ENCODE data around the gene MRPL33.
A peak's percentile ranks its signal among the peaks of the same experiment; 100 is the strongest.
"Not testable (repeated sequence)": the region's sequence is repeated elsewhere in the genome, so short reads cannot be mapped to it uniquely, and the experiment has no call there.

The MRPL33 gene

DNA sequence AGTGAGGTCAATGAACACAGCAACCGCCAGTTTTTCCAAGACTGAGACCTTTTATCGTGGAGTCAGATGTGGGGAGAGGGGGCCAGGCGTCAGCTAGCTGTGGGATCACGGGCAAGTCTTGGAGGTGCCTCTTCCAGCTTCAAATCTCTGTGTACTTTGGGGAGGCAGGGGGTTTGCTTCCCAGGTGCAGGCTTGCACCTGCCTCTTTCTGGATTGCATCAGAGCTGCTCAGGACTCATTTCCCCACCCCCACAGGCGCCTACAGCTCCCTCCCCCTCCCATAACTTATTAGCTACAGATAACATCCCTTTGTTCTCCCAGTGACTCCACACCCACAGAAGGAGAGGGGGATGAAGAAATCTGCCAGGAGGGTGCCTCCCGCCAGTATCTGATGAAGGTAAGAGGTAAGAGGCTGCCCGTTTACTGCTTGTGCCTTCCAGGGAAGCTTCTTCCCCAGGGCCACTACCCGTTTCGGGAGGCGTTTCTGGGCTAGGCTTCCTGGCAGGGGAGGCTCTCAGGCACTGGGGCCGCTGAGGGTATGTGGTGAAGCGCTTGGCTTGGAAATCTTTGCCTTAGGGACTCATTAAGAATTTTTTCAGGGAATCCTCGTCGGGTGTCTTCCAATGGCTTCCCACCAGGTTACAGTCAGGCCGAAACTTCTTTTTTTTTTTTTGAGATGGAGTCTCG is 18.8 kb upstream of the MRPL33 start:
- H3K27me3 Mint-ChIP-seq = peaks cover 55% of the 10 kb centered on the region
- peaks cover 3% of the 10 kb centered on the region for H3K36me3 Mint-ChIP-seq
- no peak for DNase-seq
- H3K9me3 Mint-ChIP-seq = peaks cover 13% of the 10 kb centered on the region
- H3K4me1 Mint-ChIP-seq = peaks cover 4% of the 10 kb centered on the region
- CTCF ChIA-PET = interaction anchor here (0.7 to 2.5 kb wide), 4 partner anchors 49 to 700 kb away, joined by 3 to 14 read pairs (median 4); no protein-coding TSS in a partner anchor
- no peak overlapping the region for H3K27ac Mint-ChIP-seq
- no peak overlapping the region for H3K4me3 Mint-ChIP-seq

DNA sequence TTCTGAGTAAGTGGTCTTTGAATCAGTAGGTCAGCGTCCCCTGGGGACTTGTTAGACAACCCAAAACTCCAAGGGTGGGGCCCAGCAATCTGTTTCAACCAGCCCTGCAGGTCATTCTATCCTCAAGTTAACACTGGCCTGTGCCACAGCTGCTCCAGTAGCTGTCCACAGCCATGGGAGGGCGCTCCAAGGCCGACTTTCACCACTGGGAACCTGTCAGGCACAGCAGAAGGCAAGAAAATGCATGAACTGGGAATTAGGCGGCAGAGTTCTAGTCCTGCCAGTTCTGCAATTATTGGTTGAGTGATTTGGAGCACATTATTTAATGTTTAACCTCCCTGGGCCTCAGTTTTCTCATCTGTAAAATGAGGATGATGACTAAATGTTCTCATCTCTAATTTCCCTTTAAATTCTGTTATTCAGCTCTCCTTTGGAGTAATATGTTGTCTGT is 17.4 kb upstream of the MRPL33 start:
- Mint-ChIP-seq H3K27me3 (peaks cover 46% of the 10 kb centered on the region), H3K4me1 (peaks cover 4% of the 10 kb centered on the region), H3K4me3 (no peak overlapping the region), H3K36me3 (no peaks in the 10 kb centered on the region), H3K27ac (no peak overlapping the region), H3K9me3 (peaks cover 6% of the 10 kb centered on the region)
- DNase-seq = peak; percentile 87
- CTCF ChIA-PET = interaction anchor here (0.7 to 2.5 kb wide), 20 partner anchors 10 to 711 kb away, joined by 3 to 24 read pairs (median 4); partner anchors contain the start of gene FOSL2

DNA sequence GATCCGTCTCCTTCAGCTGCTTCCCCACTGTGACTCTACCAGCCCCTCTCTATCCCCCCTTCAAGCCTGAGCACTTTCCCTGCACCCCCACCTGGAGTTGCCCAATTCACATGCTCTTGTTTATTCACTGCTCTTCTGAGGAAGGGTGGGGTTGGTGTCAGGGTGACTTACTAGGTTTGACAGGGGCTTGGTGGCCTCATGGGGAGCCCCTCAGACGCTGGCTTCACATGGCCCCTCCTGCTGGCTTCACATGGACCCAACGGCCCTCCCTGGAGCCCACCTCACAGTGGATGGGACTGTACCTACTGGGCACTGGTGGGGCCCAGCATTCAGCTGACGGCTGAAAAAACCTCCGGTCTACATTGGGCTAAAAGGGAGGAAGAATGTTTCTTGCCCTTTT is 16.7 kb upstream of the MRPL33 start:
- H3K27ac Mint-ChIP-seq = no peak overlapping the region
- peaks cover 4% of the 10 kb centered on the region for H3K4me1 Mint-ChIP-seq
- no peak for DNase-seq
- H3K36me3 Mint-ChIP-seq = no peaks in the 10 kb centered on the region
- no peak overlapping the region for H3K4me3 Mint-ChIP-seq
- H3K27me3 Mint-ChIP-seq = peaks cover 40% of the 10 kb centered on the region
- CTCF ChIA-PET = interaction anchor here (0.7 to 2.5 kb wide), 15 partner anchors 10 to 698 kb away, joined by 3 to 24 read pairs (median 4); partner anchors contain the start of gene FOSL2
- no peaks in the 10 kb centered on the region for H3K9me3 Mint-ChIP-seq

DNA sequence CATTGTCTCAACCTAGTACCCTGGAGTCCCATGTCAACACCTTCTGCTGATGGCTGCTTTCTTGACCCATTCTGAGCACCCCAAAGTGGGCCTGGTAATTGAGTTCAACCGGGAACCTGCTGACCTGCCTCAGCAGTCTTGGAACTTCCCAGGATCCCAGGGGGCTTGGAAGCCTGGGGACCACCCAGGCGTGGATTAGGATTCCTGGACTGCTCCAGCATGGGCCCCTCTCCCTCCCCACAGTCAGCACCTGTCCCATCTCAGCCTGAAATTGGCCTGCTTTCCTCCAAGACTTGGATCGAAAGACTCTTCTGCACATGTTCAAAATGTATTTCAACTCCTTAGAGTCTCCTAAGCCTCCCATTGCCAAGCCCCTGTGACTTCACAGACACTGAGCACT is 15.4 kb upstream of the MRPL33 start:
- peaks cover 40% of the 10 kb centered on the region for H3K27me3 Mint-ChIP-seq
- H3K4me1 Mint-ChIP-seq = peaks cover 4% of the 10 kb centered on the region
- H3K27ac Mint-ChIP-seq = no peak overlapping the region
- CTCF ChIA-PET = interaction anchor here (2.5 kb wide), 1 partner anchor 33 kb away, joined by 6 read pairs; no protein-coding TSS in a partner anchor
- H3K4me3 Mint-ChIP-seq = no peak overlapping the region
- no peaks in the 10 kb centered on the region for H3K36me3 Mint-ChIP-seq
- no peaks in the 10 kb centered on the region for H3K9me3 Mint-ChIP-seq
- DNase-seq = no peak

DNA sequence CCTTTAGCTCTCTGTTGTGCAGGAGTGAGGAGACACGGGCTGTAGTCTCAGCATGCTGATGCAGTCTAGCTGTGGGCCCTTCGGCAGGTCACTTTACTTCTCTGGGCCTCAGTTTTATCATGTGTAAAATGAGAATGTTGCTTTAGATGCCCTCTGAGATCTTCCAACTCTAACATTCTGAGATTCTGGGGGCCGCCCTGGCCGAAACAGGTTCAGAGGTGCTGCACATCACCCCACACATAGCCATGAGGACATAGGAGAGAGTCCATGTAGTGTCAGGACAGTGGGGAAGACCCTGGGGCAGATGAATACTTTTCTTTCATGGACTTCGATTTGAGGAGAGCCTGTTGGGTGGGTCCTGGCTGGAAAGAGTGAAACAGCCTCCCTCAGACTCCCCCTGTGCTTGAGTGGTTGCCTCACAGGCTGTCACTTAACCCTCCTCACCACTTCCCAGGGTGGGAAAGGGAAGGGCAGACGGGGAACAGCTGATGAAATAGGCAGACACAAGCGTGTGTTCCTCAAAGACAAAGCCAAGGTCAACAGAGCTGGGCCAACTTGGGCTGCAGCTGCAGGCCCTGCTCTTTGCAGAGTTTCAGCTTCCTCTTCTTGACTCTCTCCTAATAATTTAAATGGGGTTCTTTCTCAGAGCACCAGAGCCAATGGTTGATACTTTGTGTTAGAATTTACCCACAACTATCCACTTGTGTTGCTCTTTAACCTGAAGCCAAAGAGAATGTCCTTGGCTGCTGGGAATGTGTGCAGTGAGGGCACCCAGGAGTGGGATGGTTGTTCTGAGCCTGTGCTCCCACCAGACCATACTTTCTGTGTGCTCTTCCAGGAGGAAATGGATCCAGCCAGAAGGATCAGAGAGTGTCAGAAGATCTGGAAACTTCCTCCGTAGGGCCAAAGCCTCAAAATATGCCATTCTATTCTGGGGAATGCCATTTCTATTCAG is 14.7 kb upstream of the MRPL33 start:
- H3K27ac Mint-ChIP-seq = no peak overlapping the region
- no peaks in the 10 kb centered on the region for H3K36me3 Mint-ChIP-seq
- peaks cover 4% of the 10 kb centered on the region for H3K4me1 Mint-ChIP-seq
- CTCF ChIA-PET = interaction anchor here (2.5 kb wide), 1 partner anchor 34 kb away, joined by 6 read pairs; no protein-coding TSS in a partner anchor
- H3K4me3 Mint-ChIP-seq = no peak overlapping the region
- DNase-seq = no peak
- no peaks in the 10 kb centered on the region for H3K9me3 Mint-ChIP-seq
- peaks cover 39% of the 10 kb centered on the region for H3K27me3 Mint-ChIP-seq

DNA sequence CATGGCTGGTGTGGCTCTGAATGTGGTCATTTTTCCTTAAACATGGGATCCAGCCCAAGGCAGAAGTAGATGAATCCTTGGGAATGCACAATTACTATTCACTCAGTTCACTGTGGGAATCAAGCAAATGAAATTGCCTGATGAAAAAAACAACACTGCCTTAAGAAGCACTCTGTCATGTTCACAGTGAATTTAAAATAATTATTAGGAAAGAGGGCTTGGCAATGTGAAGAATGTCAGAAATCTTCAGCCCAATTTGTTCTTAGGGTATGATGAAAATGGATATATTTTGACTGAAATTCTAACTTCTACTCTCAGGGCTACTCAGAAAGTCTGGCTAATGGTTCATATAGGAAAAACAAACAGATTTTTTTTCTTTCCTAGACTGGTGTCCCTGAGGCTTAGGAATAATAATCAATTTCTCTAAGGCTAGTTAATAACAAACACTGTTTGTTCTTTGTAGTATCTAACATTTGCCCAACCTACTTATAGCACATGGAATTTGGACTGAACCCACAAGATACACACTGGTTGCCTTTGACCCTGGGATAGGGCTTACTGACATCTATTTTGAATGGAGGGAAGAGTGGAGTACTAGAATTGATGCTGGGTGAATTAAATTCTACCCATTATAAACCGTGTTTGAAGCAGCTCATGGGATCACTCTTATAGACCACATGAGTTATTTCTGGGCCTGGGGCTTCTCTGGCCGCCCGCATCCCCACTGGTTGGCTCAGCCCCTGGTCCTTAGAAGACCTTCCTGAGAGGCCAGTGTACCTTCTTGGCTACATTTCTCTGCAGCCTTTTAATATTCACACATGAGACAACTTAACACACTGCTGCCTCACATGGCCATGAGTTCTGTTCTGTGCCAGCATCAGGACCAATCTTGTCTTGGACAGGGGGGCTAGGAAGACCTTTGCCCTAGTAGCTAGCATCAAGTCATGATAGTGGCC is 8.3 kb upstream of the MRPL33 start:
- Mint-ChIP-seq H3K4me1 (peaks cover 12% of the 10 kb centered on the region), H3K9me3 (no peaks in the 10 kb centered on the region), H3K27ac (no peak overlapping the region), H3K36me3 (no peaks in the 10 kb centered on the region), H3K4me3 (no peak overlapping the region), H3K27me3 (peaks cover 36% of the 10 kb centered on the region)
- CTCF ChIA-PET = interaction anchor here (1.8 kb wide), 1 partner anchor 9 kb away, joined by 8 read pairs; no protein-coding TSS in a partner anchor
- no peak for DNase-seq

DNA sequence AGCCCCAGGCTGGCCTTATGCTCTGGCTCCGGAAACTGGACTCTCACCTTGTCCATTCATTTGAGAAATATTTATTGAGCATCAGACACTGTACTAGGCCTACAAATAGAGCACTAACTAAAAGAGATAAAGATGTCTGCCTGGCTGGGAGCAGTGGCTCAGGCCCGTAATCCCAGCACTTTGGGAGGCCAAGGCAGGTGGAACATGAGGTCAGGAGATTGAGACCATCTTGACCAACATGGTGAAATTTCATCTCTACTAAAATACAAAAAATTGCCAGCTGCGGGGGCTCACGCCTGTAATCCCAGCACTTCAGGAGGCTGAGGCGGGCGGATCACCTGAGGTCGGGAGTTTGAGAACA is 7.6 kb upstream of the MRPL33 start:
- no peaks in the 10 kb centered on the region for H3K9me3 Mint-ChIP-seq
- CTCF ChIA-PET = interaction anchor here (1.8 kb wide), 1 partner anchor 10 kb away, joined by 8 read pairs; no protein-coding TSS in a partner anchor
- no peak overlapping the region for H3K4me3 Mint-ChIP-seq
- H3K27me3 Mint-ChIP-seq = peaks cover 39% of the 10 kb centered on the region
- DNase-seq = no peak
- H3K27ac Mint-ChIP-seq = no peak overlapping the region
- peaks cover 12% of the 10 kb centered on the region for H3K4me1 Mint-ChIP-seq
- H3K36me3 Mint-ChIP-seq = no peaks in the 10 kb centered on the region

DNA sequence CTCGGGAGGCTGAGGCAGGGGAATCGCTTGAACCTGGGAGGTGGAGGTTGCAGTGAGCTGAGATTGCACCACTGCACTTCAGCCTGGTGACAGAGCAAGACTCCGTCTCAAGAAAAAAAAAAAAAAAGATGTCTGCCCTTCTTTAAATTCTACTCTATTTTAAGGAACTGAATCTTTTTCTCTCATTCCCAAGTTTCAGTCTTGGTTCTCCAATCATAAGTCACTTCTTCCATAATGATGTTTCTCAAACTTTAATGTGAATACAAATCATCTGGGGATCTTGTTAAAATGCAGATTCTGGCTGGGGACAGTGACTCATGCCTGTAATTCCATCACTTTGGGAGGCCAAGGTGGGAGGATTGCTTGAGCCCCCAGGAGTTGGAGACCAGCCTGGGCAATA is 7.0 kb upstream of the MRPL33 start:
- peaks cover 43% of the 10 kb centered on the region for H3K27me3 Mint-ChIP-seq
- CTCF ChIA-PET = interaction anchor here (1.8 kb wide), 1 partner anchor 10 kb away, joined by 8 read pairs; no protein-coding TSS in a partner anchor
- H3K9me3 Mint-ChIP-seq = not testable (repeated sequence)

DNA sequence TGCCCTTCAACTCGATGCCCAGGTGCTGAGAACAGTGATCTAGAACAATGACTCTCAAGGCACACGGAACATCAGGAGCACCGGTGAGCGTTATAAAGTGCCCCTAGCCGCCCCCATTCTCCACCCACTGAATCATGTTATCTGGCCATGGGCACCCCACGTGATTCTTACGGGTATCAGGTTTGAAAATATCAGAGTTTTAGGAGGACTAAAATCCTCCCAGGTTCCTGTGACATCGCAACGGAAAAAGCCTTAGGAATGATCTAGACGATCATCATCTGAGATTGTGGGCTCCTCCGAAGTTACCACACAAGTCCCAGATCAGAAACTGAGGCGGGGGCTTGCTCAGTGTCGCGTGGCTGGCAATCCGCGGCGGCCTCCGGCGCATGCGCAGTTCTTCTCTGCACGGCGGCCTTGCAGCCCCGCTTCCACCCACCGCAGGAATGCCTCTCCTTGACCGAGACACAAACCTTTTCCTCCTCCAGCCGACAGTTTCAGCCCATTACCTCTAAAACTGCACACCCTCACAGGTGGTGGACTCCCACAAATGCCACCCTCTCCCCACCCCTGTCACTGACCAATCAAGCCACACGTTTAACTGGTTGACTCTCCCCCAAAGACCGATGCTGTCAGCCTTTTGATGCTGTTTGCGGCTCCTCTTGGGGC is 5.8 kb upstream of the MRPL33 start:
- Mint-ChIP-seq H3K36me3 (no peaks in the 10 kb centered on the region), H3K27me3 (peaks cover 43% of the 10 kb centered on the region), H3K4me1 (peaks cover 14% of the 10 kb centered on the region), H3K27ac (no peak overlapping the region), H3K4me3 (no peak overlapping the region), H3K9me3 (no peaks in the 10 kb centered on the region)
- CTCF ChIA-PET = interaction anchor here (1.8 kb wide), 1 partner anchor 12 kb away, joined by 8 read pairs; no protein-coding TSS in a partner anchor
- peak; percentile 47 for DNase-seq

More for the DNA sequence above, 7.0 kb upstream of the MRPL33 start:
- not testable (repeated sequence) for H3K4me3 Mint-ChIP-seq, H3K36me3 Mint-ChIP-seq, H3K27ac Mint-ChIP-seq, DNase-seq
- H3K4me1 Mint-ChIP-seq = peaks cover 12% of the 10 kb centered on the region

DNA sequence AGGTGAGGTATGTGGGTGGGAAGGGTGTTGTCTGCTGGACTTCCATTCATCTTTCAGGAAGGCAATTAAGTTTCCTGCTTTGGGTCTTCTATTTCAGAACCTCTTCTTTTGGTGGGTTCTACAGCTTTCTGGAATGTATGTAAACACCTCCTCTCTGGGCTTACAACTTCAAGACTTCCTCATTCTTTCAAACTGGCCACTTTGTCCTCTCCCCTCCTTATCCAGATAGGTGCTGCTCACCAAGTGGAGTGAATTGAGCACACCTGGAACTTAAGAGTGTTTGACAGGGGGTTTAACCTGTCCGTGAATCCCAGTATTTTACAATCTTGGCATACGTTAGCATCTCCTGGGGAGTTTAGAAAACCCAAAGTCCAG is 5.2 kb upstream of the MRPL33 start:
- DNase-seq = no peak
- CTCF ChIA-PET = no interaction called here
- Mint-ChIP-seq H3K9me3 (no peaks in the 10 kb centered on the region), H3K36me3 (no peaks in the 10 kb centered on the region), H3K27ac (no peak overlapping the region), H3K4me3 (no peak overlapping the region), H3K4me1 (peaks cover 19% of the 10 kb centered on the region), H3K27me3 (peaks cover 41% of the 10 kb centered on the region)

DNA sequence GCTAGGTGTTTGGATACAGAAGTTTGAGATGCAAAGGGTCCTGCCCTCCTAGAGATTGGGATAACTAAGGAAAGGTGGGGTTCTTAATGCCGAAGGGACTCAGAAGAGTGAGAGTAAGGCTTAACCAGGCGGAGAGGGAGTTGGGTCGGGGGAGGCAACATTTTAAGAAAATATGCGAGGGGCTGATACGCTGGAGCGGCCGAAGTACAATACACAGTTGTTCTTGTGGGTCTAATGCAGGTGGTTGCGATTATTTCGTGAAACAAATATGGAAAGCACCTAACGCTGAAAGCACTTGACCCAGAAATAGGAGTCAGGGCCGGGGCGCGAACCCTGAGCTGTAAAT is 344 bp upstream of the MRPL33 start:
- Mint-ChIP-seq H3K27me3 (peaks cover 28% of the 10 kb centered on the region), H3K9me3 (no peaks in the 10 kb centered on the region), H3K4me3 (peak overlapping the region; percentile 98), H3K4me1 (peaks cover 36% of the 10 kb centered on the region), H3K27ac (peak overlapping the region; percentile 96), H3K36me3 (peaks cover 28% of the 10 kb centered on the region)
- CTCF ChIA-PET = no interaction called here
- no peak for DNase-seq

DNA sequence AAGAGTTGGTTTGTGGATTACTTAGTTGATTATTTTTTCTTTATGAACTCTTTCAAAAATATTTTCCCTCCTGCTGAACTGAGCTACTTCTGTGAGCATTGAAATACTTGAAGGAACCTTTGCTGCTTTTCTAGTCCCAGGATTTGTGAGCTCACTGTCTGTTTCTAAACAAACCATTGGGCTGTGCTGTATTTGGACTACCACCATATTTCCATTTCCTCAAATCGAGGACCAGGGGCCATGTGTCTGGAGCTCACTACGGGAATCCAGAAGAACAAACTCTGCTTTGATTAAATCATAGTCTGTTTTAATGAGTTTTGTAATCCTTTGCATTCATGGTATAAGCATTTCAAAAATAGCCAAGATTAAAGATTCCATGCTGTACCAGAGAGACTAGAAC is 1.3 kb downstream of the MRPL33 start:
- Mint-ChIP-seq H3K4me3 (peak overlapping the region; percentile 71), H3K4me1 (peaks cover 33% of the 10 kb centered on the region), H3K9me3 (no peaks in the 10 kb centered on the region), H3K27me3 (peaks cover 19% of the 10 kb centered on the region), H3K27ac (peak overlapping the region; percentile 60), H3K36me3 (peaks cover 30% of the 10 kb centered on the region)
- CTCF ChIA-PET = interaction anchor here (0.7 to 1.1 kb wide), 2 partner anchors 18 to 1331 kb away, joined by 3 read pairs; no protein-coding TSS in a partner anchor
- no peak for DNase-seq

DNA sequence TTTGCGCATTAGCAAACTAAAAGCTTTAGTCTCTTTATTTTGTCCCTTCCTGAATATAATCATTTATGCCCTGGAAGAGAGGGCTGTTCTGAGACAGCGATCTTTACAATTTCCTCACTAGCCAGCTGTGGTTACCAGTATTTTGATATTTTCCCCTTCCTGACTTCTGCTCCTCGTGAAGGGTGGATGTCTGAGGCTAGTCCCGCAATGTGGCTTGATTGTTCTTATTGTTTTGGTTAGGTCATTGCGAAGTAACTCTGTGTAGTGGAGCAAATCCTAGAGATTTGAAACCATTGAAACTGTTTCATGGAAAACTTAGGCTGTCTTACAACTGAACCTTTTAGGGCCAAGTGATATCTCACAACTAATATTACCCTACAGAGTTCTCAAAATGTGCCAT is 2.4 kb downstream of the MRPL33 start:
- H3K27me3 Mint-ChIP-seq = peaks cover 7% of the 10 kb centered on the region
- H3K36me3 Mint-ChIP-seq = peaks cover 36% of the 10 kb centered on the region
- CTCF ChIA-PET = no interaction called here
- peaks cover 38% of the 10 kb centered on the region for H3K4me1 Mint-ChIP-seq
- no peak for DNase-seq
- no peaks in the 10 kb centered on the region for H3K9me3 Mint-ChIP-seq
- no peak overlapping the region for H3K4me3 Mint-ChIP-seq
- H3K27ac Mint-ChIP-seq = no peak overlapping the region

All from activated naive CD4-positive, alpha-beta T cell treated with anti-CD3 and anti-CD28 coated beads, Interleukin-2, amount 10 ng/mL, durations not matched to agents 7 days and 5 days (primary cell).